Fibroblast of pulmonary artery (primary cell): ENCODE measurements around the gene LRRC2.

Source experiments
- DNase-seq: peaks from one replicate; pipeline ENCODE4 v3.0.0-alpha.2; 2010; ENCODE audit warnings: low read depth
- H3K4me3 ChIP-seq: replicated peaks from 2 replicates; pipeline ENCODE4 v1.5.1; 2011; ENCODE audit warnings: low read depth, mild to moderate bottlenecking, control low read depth, low read length, moderate library complexity
- TF ChIP-seq, protein P1 (sequence below): IDR thresholded peaks from 2 replicates; pipeline ENCODE4 v1.5.1; 2011; ENCODE audit warnings: mild to moderate bottlenecking, control low read depth, low read length, inconsistent platforms; ENCODE audit errors: missing control alignments

Gene LRRC2

DNA sequence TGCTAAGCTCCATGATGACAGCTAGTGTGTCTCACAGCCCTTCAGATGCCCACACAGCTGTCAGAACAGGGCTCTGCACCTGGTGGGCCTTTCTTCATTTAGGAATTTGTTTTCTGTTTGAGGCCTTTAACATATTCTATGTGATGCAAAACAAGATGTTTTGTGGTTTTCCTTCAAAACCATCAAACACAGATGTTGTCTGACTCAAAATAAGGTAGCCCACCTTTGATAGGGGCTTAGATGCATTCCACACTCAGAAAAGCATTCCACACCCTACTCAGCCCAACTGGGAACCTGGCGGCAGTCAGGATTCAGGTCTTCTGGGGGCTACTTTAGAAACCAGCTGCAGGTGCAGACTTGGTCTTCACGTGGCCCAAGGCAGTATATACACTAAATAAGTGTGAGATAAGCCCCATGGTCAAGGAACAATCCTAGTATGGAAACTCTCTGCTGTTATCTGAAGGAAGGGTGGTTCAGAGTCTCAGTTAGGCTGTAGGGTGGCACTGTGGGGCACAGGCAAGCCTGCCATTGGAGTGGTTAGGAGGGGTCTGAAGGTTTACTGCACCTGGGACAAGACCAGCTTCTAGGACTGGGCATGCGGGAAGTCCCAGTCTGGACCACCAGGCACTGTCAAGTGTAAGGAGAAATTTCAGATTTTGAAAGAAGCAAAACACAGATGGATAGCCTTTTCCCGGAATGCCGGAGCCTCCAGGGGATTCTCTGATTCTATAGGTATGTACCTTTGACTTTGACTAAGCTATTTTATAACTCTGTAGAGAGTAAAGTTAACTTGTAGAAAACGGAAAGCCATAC lies 20.1 kb downstream of the LRRC2 start:
- no peak overlapping the region for H3K4me3 ChIP-seq
- TF ChIP-seq, protein P1, sequence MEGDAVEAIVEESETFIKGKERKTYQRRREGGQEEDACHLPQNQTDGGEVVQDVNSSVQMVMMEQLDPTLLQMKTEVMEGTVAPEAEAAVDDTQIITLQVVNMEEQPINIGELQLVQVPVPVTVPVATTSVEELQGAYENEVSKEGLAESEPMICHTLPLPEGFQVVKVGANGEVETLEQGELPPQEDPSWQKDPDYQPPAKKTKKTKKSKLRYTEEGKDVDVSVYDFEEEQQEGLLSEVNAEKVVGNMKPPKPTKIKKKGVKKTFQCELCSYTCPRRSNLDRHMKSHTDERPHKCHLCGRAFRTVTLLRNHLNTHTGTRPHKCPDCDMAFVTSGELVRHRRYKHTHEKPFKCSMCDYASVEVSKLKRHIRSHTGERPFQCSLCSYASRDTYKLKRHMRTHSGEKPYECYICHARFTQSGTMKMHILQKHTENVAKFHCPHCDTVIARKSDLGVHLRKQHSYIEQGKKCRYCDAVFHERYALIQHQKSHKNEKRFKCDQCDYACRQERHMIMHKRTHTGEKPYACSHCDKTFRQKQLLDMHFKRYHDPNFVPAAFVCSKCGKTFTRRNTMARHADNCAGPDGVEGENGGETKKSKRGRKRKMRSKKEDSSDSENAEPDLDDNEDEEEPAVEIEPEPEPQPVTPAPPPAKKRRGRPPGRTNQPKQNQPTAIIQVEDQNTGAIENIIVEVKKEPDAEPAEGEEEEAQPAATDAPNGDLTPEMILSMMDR: no peak
- DNase-seq: no peak

DNA sequence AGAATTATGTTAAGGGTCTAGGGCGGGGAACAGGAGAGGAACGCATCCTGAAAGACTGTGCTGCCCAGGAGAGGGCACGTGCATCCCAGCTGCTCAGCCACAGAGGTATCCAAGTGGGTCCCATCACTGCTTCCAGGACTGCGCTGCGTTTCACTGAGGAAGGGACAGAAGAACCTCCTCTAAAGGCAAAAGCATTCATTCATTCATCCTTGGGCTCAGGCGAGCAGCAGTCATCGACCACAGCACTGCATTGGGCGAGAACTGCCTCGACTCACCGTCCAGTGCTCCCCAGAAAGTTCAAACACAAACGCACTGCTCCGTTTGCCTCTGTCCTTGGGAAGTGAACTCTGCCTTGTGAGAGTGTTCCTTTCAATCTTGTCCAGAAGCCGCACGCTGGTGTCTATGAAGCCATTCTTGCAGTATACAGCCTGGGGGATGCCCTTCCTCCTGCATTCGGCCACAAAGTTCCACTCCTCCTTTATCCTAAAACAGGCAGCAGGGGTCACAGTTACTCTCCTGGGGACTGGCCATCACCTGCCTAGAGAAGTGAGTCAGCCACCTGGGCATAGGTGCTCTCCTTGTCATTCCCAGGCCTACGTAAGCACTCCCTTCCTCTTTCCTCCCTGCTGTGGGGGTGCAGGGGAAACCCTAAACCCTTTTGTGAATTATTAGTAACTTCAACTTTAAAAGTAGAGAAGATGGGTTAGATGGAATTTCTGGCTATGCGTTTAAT lies 21.2 kb downstream of the LRRC2 start:
- no peak for DNase-seq
- H3K4me3 ChIP-seq: no peak overlapping the region
- TF ChIP-seq, protein P1: no peak

DNA sequence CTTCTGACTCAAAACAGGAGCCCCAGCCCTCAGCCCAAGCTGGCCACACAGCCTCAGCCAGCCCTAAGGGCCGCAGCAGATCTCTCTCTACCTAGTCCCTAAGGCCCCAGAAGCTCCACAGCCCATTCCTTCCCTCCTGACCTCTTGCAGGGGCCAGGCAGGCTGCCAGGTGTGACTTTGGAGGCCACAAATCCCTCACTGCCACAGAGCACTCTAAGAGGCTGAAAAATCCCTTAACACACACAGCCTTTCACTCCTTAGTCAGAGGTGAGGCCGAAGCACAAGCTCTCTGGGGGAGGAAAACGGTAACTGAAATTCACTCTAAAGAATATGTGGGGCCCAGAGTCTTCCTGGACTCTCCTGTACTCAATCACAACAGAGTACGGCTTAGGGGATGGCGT lies 23.3 kb downstream of the LRRC2 start:
- TF ChIP-seq, protein P1: no peak
- no peak overlapping the region for H3K4me3 ChIP-seq
- no peak for DNase-seq

DNA sequence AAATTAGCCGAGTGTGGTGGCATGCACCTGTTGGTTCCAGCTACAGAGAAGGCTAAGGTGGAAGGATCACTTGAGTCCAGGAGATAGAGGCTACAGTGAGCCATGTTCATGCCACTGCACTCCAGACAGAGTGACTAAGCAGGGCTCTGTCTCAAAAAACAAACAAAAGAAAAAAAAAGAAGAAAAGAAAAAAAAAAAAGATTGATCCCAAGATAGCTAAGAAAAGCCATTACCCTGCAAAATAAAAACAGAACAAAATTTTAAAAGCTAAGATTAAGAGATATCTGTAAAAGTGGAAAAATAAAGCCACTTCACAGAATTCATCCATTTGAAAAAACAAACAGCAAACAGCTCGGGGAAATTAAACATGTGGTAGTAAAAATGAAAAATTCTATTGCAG lies 23.8 kb downstream of the LRRC2 start:
- no peak overlapping the region for H3K4me3 ChIP-seq
- DNase-seq: no peak
- TF ChIP-seq, protein P1: no peak

DNA sequence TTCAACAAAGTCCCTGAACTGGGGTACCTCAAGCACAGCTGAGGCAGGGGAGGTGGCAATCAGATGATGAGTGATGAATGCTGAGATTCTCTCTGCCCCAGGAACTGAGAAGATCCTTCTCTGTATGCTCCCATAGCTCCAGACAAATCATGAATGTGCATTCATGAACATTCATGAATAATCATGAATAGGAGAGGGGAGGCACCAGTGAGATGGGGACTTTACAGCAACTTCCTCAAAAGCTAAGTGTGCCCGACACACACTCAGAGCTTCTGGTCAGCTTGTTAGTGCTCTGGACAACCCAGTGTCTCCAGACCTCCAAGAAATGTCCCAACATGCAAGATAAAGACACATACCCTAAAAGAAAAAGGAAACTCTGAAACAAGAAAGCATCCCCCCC lies 24.3 kb downstream of the LRRC2 start:
- TF ChIP-seq, protein P1: no peak
- no peak for DNase-seq
- H3K4me3 ChIP-seq: no peak overlapping the region

DNA sequence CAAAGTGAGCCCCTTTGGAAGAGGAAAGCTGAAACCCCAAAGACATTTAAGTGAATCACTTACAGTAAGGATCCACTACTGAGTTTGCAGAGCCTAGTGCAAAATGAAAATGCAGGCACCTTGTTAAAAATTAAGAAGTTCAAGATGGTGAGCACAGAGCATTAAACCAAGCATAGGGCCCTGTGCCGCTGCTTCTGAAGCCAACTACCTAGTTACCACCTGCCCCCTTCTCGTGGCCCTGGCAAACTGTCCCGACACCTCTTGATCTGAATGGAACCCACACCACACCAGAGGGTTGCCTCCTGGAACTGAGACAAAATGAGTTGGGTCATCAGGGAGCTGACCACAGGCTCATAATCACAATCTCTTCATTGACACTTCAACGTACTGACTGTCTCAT lies 25.6 kb downstream of the LRRC2 start:
- H3K4me3 ChIP-seq: no peak overlapping the region
- TF ChIP-seq, protein P1: no peak
- DNase-seq: no peak
